HG03025 (cell line): Measurements from ENCODE around the gene SOX13.

Source experiments
- ATAC-seq: cut with Tn5 transposase; IDR thresholded peaks from one replicate; pipeline ENCODE4 v1.9.1; 2021; ENCODE audit warnings: mild to moderate bottlenecking, moderate library complexity; ENCODE audit not compliant: unreplicated experiment, low FRiP score

The SOX13 gene

DNA sequence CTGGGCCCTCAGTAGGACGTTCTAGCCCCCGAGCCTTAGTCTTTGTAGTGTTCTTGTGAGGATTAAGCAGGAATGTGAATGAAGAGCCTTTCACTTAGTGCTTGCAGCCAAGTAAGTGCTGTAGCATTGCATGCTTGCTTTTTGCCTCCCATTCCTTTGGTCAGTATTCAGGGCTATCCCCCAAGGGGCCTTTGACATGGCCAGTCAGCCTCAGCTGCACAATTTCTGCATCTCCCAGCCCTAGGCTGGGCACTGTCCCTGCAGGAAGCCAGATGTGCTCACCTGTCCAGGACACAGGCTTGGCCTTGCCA is 30.5 kb downstream of the SOX13 start:
- ATAC-seq = no peak

DNA sequence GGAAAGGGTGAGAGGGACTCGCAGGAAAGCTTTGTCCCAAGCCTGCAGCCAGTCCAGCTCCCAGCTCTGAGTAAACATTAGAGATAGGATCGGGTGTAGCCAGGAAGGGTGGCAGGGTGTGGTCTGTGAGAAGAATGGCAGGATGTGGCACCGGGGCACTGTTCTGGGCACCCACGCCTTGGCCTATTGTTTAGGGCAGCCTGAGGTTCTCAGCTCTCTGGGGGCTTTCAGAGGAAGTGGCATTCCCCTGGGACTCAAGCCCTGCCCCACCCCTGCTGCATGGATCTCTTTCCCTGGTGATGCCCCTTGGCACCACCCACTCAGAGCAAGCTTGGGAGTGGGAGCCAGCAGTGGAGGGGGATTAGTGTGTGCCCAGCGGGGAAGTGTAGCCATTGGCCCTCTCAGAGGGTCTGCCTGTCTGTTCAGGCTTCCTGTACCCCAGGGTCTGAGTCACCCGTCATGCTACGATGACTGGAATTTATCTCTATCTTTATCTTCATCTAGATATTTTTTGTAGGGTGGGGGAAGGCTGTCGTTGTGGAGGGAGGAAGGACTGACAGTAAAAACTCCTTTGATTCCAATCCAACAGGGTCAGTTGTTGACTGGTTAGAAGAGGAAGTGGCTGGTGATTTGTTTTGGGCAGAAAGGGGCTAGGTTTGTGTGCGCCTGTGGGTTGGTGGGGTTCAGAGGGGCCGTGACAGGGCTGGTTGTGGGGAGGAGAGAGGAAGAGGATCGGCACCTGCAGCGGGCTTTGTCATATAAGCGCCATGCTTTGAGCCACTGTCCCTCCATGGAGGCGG is 31.6 kb downstream of the SOX13 start:
- no peak for ATAC-seq

DNA sequence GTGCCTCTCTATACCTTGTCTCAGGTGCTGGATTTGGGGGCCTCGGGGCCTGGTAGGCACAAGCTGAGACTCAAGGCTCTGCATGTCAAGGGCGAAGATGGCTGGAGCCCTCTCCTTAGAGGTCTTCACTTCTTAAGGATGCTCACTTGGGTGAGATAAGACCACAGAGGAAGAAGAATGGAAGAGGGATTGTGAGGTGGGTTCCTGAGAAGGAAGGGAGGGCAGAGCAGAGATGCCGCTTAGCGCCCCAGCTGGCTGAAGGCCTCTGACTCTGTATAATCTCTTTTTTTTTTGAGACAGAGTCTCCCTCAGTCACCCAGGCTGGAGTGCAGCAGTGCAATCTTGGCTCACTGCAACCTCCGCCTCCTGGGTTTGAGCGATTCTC is 32.2 kb downstream of the SOX13 start:
- ATAC-seq = no peak

DNA sequence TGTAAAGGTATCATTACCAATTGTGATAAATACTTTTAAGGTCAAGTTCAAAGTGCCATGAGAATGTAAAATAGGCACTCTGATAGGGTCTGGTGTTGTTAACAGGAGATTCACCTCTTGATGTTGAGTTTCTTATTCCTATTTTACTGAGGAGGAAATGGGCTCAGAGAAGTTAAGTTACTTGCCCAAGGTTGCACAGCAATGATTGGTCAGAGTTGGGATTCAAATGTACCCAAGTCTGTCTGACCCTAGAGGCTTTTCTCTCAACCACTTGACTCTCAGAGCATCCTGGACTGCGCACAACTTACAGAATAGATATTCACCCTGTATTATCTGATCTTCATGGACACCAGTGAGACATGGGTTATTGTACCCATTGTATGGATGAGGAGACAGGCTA is 33.9 kb downstream of the SOX13 start:
- no peak for ATAC-seq

DNA sequence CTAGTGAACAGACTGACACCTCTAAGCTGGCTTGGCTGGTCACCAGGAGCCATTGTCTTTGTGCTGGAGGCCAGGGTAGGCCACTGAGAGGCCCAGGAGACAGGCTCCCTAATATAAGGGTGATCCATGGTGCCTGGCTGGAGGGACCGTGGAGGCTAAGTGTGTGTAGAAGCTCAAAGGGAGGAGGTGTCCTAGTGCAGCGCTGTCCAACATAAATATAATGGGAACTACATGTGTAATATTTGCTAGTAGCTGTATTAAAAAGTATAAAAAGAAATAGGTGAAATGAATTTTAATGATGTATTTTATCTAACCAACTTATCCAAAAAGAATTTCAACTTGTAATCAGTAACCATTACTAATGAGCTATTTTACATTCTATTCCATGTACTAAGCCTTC is 35.0 kb downstream of the SOX13 start:
- ATAC-seq = no peak

DNA sequence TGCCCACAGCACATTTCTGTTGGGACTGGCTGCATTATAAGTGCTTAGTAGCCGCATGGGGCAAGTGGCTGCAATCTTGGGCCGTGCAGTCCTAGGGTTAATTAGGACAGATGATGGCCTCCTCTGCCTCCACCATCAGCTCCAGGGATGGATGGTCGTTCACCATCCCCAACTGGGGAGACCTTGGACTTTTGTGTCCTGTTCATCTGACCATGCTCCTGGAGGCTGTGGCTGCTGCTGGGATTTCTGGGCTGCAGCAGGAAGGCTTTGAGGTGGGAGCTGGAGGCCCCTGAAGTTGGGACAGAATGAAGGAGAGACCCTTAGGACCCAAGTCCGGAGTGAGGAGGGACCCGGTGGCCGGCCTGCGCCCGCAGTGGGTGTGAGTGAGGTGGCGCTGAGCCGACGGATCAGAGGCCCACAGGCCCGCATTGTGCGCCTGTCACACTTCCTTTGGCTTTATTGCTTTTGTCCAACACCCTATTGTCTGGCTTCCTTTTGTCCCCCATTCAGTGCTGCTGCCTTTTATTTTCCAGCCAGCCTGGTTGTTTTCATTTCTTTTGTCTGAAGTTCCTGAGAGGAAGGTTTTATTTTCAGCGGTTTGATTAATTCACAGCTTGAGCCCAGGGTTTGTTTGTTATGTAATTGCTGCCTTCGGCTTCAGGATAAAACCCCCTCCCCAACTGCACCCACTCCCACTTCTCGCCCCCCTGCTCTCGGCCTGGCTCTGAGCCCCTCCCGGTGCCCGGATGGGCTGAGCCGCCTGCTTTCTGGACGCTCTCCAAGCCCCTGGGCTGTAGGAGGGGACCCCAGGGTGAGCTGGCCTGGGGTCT is 35.6 kb downstream of the SOX13 start:
- no peak for ATAC-seq

DNA sequence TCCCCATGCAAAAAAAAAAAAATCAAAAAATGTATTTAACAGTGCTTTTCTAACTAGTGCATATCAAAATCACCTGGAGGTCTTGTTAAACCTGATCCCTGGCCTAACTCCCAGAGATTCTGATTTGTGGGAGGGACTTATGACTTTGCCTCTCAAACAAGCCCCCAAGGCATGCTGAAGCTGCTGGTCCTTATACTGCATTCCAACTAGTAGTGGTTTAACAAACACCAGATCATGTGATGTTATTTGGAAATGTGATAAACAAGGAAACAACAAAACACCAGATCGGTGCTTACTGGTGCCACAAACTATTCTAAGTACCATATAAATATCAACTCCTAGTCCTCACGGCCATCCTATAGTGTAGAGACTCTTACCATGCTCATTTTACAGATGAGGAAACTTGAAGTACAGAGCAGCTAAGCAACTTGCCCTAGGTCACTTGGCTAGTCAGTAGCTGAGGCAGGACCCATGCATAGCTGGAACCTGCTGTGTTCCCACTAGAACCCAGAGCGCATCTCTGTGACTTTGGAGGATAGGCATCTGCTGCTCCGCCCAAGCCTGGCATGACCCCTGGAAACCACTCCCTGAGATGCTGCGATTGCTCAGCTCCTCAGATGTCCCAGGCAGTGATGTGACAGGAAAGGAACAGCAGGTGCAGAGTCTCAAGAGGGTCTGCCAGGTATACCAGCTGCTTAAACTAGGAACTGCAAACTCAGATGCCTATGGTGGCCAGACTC is 38.1 kb downstream of the SOX13 start:
- ATAC-seq = no peak

DNA sequence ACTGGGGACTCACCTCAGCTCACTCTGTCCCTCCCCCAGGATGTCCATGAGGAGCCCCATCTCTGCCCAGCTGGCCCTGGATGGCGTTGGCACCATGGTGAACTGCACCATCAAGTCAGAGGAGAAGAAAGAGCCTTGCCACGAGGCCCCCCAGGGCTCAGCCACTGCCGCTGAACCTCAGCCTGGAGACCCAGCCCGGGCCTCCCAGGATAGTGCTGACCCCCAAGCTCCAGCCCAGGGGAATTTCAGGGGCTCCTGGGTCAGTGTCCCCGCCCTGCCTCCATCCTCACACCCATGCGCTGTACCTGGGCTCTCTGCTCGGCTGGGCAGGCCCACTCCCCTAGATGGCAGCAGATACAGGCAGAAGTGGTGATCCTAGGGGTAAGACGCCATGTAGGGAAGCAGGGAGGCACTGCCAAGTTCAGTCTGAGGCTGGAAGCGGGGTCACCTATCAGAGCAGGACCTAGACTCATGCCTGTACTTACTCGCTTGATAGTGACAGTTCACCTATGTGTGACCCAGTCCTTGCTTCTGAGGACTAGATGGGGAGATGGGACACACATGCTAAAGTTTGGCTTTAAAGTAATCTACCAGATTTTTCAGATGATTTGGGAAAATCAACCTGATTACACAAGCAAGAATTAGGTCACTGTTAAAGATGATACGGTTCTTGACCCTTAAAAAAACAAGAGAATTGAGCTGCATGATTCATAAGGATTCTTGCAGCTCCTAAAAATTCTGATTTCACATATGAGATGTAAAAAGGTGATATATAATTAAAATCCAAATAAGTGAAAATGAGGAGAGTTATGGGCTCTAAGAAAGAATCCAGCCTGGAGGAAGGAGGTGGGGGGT is 40.2 kb downstream of the SOX13 start:
- no peak for ATAC-seq

DNA sequence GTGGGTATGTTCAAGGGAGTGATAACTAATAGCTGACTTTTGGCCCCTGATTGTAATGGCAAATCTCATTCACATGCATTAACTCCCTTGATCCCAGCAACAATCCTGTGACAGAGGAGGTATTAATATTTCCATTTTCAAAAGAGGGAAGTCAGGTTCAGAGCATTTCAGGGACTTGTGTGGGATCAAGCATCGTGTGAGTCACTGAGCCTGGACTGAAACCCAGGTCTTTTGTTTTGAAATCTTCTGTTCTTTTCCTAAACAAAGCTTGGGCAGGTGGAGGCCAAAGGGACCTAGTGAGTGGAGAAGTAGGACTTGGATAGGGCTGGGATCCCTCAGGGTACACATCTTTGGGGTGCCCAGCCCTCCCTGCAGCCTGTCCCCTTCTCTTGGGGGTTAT is 41.0 kb downstream of the SOX13 start:
- ATAC-seq = no peak

DNA sequence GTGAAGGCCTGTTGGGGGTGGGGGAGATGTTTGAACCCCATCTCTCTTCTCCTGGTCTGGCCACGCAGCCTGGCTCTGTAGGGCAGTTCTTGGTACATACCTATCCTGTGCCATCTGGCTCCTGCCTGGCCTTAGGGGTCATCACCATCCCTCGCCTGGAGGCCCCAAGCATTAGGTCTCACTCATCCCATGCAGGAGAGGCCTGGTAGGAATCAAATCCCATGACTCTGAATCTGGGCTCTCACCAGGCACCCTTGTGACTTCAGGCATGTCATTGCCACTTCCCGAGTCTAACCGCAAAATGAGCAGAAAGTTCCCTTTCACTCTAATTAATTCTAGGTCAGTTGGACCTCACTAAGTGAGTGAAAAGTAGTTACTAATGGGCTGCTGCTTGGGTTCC is 41.7 kb downstream of the SOX13 start:
- ATAC-seq = no peak

DNA sequence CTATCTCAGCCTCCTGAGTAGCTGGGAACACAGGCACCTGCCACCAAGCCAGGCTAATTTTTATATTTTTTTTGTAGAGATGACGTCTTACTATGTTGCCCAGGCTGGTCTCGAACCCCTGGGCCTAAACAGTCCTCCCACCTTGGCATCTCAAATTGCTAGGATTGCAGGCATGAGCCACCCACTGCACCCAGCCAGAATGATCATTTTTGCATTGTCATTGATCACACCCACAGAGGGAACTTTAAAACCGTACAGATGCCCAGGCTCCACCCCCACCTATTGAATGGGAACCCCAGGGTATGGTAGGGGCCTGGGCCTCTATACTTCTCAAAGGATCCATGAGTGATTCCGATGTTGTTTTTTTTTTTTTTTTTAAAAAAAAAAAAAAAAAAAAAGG is 42.2 kb downstream of the SOX13 start:
- ATAC-seq = no peak

DNA sequence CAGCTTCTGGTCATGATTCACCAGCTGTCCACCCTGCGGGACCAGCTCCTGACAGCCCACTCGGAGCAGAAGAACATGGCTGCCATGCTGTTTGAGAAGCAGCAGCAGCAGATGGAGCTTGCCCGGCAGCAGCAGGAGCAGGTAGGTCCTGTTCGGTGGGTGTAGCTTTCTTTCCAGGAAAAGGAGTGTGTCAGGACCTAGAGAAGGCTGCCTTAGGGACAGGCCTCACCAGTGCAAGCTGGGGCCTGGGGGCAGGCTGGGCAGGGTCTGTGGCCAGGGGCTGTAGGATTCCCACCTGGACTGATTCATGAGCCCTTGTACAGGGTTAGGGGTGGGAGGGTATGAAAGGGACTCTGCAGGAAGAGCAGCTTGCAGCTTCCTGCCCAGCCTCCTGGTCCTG is 43.6 kb downstream of the SOX13 start:
- no peak for ATAC-seq

DNA sequence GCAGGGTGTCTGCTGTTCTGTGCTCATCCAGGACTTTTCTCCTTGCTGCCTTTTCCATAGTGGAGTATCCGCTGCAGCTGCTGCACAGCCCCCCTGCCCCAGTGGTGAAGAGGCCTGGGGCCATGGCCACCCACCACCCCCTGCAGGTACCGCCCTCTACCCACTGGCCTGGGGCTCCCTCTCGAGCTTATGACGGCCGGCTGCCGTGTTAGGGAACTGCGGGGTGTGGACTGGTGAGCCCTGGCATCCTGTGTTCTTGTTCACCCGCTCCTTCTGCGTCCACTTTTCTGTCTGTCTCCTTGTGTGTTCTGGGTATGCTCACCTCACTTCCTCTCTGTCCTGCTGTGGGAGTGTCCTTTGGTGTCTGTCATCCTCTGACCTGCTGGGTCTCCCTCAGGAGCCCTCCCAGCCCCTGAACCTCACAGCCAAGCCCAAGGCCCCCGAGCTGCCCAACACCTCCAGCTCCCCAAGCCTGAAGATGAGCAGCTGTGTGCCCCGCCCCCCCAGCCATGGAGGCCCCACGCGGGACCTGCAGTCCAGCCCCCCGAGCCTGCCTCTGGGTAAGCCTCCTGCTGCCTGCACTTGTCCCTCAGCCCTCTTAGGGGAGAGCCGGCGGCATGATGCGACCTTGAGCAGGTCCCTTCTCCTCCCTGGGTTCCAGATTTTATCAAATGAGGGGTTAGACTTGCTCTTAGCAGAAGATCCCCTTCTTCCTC is 49.1 kb downstream of the SOX13 start:
- ATAC-seq = no peak

DNA sequence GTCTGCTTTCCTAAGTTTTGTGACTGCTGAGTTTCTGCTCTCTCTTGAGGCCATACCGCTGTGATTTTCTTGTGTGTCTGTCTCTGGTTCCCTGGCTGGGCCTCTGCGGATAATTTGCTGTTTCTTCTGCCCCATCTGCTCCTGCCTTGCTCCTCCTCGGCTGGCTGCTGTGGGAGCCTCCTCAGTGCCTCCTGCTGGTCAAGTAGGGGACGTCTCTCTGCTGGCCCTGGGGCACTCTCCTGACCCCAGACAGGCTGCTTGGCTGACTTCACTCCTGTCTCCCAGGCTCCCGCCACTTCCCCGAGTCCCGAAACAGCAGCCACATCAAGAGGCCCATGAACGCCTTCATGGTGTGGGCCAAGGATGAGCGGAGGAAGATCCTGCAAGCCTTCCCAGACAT is 50.5 kb downstream of the SOX13 start:
- no peak for ATAC-seq

DNA sequence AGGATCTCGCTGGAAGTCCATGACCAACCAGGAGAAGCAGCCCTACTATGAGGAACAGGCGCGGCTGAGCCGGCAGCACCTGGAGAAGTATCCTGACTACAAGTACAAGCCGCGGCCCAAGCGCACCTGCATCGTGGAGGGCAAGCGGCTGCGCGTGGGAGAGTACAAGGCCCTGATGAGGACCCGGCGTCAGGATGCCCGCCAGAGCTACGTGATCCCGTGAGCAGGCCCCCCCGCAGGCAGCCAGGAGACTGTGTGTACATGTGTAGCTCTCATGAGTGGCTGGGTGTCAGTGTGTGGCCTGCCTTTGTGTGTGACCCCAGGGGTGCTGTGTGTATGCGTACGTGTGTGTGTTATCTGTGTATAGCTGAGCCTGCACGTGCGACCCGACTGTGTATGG is 51.7 kb downstream of the SOX13 start:
- ATAC-seq = no peak

DNA sequence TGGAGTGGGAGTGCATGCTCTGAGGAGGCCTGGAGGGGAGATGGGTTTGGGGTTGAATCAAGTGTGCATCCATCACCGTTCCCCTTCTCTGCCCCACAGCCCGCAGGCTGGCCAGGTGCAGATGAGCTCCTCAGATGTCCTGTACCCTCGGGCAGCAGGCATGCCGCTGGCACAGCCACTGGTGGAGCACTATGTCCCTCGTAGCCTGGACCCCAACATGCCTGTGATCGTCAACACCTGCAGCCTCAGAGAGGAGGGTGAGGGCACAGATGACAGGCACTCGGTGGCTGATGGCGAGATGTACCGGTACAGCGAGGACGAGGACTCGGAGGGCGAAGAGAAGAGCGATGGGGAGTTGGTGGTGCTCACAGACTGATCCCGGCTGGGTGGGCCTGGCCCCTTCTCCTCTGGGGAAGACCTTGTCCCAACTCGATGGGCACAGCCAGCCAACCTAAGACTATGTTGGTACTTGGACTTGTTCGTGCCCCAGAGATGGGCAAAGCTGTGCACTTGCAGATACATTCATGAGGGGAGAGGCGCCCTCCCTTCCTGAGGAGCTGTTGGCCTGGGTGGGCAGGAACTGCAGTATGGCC is 52.9 kb downstream of the SOX13 start:
- ATAC-seq = no peak

DNA sequence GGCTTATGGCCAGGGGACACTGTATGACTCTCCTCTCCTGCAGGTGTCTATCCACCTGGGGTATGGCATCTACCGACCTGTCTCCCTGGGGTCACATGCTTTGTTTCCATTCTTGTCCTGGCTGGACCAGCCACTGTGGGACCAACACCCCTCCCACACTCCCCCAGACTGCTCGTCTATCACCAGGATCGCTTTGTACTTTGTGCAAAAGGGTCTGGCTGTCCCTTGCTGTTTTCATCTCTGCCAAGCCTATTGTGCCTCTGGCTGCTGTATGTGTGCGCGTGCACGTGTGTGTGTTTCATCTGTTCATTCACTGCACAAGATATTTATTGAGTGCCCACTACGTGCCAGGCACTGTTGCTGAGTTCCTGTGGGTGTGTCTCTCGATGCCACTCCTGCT is 53.5 kb downstream of the SOX13 start:
- no peak for ATAC-seq

DNA sequence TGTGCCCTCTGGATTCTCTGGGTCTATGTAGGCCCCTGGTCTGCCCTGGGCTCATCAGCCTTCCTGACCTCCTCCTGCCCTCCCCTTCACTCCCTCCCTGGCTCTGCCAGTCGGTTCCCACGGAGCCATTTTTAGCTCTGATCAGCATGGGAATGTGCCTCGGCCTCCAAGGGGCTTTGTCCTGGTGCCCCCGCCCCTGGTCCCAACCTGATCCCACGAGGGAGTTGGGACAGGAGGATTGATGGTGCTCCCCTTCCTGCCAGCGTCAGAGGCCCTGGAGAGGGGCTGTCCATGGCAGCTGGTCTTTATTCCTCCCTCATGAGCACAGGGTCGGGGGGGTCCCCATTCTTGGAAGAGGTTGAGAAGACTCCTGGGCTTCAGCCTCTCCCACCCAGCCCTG is 54.0 kb downstream of the SOX13 start:
- no peak for ATAC-seq

DNA sequence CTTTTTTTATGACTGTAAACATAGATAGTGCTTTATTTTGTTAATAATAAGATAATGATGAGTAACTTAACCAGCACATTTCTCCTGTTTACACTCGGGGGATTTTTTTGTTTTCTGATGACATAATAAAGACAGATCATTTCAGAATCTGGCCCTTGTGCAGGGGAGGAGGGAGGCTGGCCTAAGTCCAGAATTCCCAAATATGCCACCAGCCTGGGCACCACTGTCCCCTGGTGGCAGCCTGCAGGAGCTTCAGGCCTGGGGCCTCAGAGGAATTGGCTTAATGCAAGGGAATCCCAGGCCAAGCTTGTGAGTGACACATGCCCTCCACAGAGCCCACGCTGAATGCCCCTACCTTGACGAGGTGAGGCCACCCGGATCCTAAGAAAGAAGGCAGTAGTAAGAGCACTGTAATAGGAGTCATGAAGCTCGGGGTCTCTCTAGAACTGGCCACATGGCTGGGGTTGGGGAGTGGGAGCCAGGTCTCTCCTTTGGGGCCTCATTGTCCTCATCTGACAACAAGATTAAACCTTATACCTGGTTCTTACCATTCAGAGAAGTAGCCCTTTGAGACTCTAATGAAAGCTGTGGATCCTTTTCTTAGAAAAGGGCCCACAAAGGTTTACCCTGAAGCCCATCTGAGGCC is 54.8 kb downstream of the SOX13 start:
- no peak for ATAC-seq
